C4-2B (cell line): ENCODE results near the gene DPYSL5.

Experiments used
- H3K27ac ChIP-seq: fragments of 450-650 bp; 2 replicates; pipeline ENCODE4 v1.5.1; 2017
- ZFX ChIP-seq: fragments of 450-650 bp; IDR thresholded peaks from 2 replicates; pipeline ENCODE4 v1.6.1; 2017
- TF ChIP-seq, protein P1 (sequence below): fragments of 450-650 bp; conservative IDR thresholded peaks from 2 replicates; pipeline ENCODE4 v1.5.1; 2017; ENCODE audit warnings: mild to moderate bottlenecking

Gene DPYSL5

DNA sequence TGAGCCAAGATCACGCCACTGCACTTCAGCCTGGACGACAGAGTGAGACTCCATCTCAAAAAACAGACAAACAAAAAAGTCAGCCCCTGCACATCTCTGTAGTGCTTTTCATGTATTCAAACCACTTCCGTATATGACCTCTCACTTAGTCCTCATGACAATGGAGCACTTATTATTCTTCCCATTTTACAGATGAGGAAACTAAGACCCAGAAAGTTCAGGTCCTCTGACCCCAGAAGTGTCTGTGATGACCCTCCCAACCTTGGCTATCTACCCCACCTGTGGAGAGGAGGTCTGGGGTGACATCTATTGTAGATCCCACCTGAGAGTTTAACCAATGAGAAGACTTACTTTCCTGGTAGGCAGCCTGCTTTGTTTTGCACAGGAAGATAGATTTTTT lies 100.9 kb downstream of the DPYSL5 start:
- no peak overlapping the region for H3K27ac ChIP-seq
- TF ChIP-seq ZFX, result no peak
- TF ChIP-seq, protein P1, sequence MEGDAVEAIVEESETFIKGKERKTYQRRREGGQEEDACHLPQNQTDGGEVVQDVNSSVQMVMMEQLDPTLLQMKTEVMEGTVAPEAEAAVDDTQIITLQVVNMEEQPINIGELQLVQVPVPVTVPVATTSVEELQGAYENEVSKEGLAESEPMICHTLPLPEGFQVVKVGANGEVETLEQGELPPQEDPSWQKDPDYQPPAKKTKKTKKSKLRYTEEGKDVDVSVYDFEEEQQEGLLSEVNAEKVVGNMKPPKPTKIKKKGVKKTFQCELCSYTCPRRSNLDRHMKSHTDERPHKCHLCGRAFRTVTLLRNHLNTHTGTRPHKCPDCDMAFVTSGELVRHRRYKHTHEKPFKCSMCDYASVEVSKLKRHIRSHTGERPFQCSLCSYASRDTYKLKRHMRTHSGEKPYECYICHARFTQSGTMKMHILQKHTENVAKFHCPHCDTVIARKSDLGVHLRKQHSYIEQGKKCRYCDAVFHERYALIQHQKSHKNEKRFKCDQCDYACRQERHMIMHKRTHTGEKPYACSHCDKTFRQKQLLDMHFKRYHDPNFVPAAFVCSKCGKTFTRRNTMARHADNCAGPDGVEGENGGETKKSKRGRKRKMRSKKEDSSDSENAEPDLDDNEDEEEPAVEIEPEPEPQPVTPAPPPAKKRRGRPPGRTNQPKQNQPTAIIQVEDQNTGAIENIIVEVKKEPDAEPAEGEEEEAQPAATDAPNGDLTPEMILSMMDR, result no peak

DNA sequence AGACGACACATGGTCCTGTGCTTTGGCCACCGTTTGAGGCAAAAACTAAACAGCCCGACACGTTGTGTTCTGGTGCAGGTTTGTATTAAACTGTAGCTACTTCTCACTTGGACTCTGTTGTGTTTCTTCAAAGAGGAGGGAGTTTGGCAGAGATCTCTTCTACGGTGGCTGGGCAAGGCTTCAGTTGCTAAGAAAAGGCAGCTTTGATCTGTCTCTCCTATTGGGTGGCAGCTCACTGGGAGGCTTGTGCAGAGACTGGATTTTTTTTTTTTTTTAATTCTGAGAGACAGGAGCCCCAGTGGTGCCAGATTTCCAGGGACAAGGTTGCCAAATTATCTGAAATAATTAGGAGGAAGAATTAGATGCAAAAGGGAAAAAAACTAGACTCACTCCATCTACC lies 102.3 kb downstream of the DPYSL5 start:
- H3K27ac ChIP-seq, result no peak overlapping the region
- TF ChIP-seq, protein P1, result no peak
- TF ChIP-seq ZFX, result no peak

DNA sequence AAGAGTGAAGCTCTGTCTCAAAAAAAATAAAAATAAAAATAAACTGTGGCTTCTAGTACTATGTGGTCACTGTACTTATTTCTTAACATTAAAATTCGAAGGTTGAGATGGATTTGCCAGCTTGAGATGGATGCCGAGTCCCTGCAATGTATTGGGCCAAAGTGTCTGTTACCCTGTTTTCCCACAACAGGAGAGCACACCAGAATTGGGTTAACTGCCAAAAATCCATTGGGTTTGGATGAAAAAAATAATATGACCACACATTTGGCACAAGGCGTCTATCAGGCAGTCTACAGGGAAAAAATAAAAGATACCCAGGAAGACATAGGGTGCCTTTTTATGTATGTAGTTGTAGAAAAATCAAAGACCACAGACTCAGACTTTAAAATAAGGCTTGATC lies 103.3 kb downstream of the DPYSL5 start:
- no peak overlapping the region for H3K27ac ChIP-seq
- TF ChIP-seq, protein P1, result no peak
- TF ChIP-seq ZFX, result no peak

DNA sequence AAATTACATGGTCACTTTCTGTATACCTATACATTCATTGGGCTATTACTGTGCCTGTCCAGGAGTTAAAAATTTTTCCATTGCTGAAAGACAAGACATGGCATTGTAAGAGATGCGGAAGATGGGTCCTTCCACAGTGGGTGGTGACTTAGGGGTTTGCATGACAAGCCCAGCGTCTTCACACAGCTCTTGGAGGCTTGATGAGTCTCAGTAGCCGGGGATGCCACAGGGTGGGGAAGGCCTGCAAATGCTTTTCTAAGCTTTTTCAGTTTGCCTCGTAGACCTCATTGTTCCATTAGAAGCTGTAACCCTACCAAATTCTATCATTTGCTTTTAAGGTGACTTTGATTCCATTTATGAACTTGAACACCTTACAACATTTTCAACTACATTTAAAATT lies 104.4 kb downstream of the DPYSL5 start:
- no peak overlapping the region for H3K27ac ChIP-seq
- TF ChIP-seq, protein P1, result no peak
- no peak for TF ChIP-seq ZFX

DNA sequence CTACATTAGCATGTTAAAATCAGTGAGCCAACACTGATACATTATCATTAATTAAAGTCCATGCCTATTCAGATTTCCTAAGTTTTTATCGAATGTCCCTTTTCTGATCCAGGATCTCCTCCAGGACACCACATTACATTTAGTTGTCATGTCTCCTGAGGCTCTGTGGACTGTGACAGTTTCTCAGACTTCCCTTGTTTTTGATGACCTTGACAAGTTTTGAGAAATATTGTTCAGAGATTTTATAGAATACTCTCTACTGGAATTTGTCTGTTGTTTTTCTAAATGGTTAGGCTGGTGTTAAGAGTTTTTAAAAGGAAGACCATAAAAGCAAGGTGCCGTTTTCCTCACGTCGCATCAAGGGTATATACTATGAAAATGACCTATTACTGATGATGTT lies 106.2 kb downstream of the DPYSL5 start:
- H3K27ac ChIP-seq, result no peak overlapping the region
- TF ChIP-seq ZFX, result no peak
- TF ChIP-seq, protein P1, result no peak

DNA sequence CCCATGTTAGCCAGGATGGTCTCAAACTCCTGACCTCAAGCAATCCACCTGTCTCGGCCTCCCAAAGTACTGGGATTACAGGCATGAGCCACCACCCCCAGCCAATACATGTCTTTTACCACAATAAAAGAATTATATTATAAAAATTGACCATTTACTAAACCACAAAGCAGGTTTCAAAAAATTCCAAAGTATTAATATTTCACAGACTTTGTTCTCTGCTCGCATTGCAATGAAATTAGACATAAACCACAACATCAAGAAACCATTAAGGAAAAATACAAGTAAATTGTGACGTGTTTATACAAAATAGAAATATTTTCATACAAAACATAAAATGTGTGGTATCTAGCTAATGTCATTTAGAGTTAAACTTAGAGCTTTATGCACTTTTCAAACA lies 109.1 kb downstream of the DPYSL5 start:
- TF ChIP-seq, protein P1, result no peak
- no peak for TF ChIP-seq ZFX
- no peak overlapping the region for H3K27ac ChIP-seq

DNA sequence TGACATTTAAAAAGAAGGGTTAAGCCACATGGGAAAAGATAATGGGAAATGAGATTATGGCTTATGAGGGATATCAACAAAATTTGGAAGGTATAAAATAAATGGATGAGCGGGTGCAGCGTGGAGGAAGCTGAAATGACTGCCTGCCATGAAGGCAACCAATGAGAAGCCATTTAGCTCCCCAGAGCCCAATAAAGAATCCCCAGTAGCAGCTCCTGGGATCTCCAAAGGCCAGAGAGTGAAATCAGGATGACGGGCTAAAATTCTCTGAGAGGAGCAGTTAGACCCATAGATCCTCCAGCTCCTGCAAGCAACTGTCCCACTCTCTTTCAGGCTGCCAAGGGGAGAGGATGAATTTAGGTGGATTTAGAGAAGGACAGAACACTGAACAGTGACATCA lies 109.6 kb downstream of the DPYSL5 start:
- no peak for TF ChIP-seq ZFX
- TF ChIP-seq, protein P1, result no peak

More for the DNA sequence above, 109.6 kb downstream of the DPYSL5 start:
- H3K27ac ChIP-seq, result no peak overlapping the region
